DOHH2 (cell line): ENCODE data around the gene KIAA0040.

ENCODE experiments used
- H3F3A ChIP-seq: fragments of 200-600 bp; sonication (generic), shearing (Covaris generic); 2 replicates; pipeline ENCODE4 v1.6.0; 2016; ENCODE audit warnings: antibody characterized with exemption, mild to moderate bottlenecking; ENCODE audit not compliant: control insufficient read depth, insufficient read depth
- H3K27ac ChIP-seq: fragments of 200-600 bp; sonication (generic); 2 replicates; pipeline ENCODE4 v1.5.1; 2014; ENCODE audit warnings: low read depth, mild to moderate bottlenecking, low read length, moderate library complexity
- H3K27me3 ChIP-seq: fragments of 200-600 bp; sonication (generic); 2 replicates; pipeline ENCODE4 v1.6.1; 2014; ENCODE audit warnings: mild to moderate bottlenecking, low read length, mixed read lengths; ENCODE audit not compliant: control insufficient read depth
- H3K36me3 ChIP-seq: fragments of 200-600 bp; sonication (generic); 2 replicates; pipeline ENCODE4 v1.6.1; 2014; ENCODE audit warnings: mild to moderate bottlenecking, low read length, moderate library complexity, mixed read lengths; ENCODE audit not compliant: control insufficient read depth
- H3K4me1 ChIP-seq: fragments of 200-600 bp; sonication (generic); 2 replicates; pipeline ENCODE4 v1.6.1; 2014; ENCODE audit warnings: mild to moderate bottlenecking, low read length, mixed read lengths; ENCODE audit not compliant: control insufficient read depth
- H3K4me2 ChIP-seq: fragments of 200-600 bp; sonication (generic); 2 replicates; pipeline ENCODE4 v1.6.0; 2014; ENCODE audit warnings: mild to moderate bottlenecking, low read length, moderate library complexity
- H3K4me3 ChIP-seq: fragments of 200-600 bp; sonication (generic); 2 replicates; pipeline ENCODE4 v1.5.1; 2014; ENCODE audit warnings: mild to moderate bottlenecking, low read length, mixed read lengths
- H3K79me2 ChIP-seq: fragments of 200-600 bp; sonication (generic); 2 replicates; pipeline ENCODE4 v1.6.1; 2014; ENCODE audit warnings: mild to moderate bottlenecking, low read length, mixed read lengths; ENCODE audit not compliant: control insufficient read depth
- H3K9me2 ChIP-seq: fragments of 200-600 bp; sonication (generic); replicated peaks from 2 replicates; pipeline ENCODE4 v1.6.1; 2014; ENCODE audit warnings: mild to moderate bottlenecking, low read length, mixed read lengths; ENCODE audit not compliant: control insufficient read depth
- H3K9me3 ChIP-seq: fragments of 200-600 bp; sonication (generic); 2 replicates; pipeline ENCODE4 v1.6.1; 2014; ENCODE audit warnings: antibody characterized with exemption, low read length, mixed read lengths; ENCODE audit not compliant: control insufficient read depth, insufficient read depth
- H4K20me1 ChIP-seq: fragments of 200-600 bp; sonication (generic); 2 replicates; pipeline ENCODE4 v1.6.0; 2014; ENCODE audit warnings: low read depth, mild to moderate bottlenecking, antibody characterized with exemption, low read length, moderate library complexity; ENCODE audit not compliant: control insufficient read depth, insufficient read depth
- EZH2phosphoT487 ChIP-seq: fragments of 200-600 bp; sonication (generic); IDR thresholded peaks from 2 replicates; pipeline ENCODE4 v1.6.1; 2017; ENCODE audit warnings: borderline replicate concordance, mild to moderate bottlenecking, antibody characterized with exemption, low read length, moderate library complexity, mixed read lengths
- TF ChIP-seq, protein P1 (sequence below): fragments of 200-600 bp; sonication (generic); IDR thresholded peaks from one replicate; pipeline ENCODE4 v1.5.1; 2014; ENCODE audit warnings: antibody characterized with exemption, mild to moderate bottlenecking, low read depth, low read length; ENCODE audit not compliant: poor library complexity, severe bottlenecking

The KIAA0040 gene

DNA sequence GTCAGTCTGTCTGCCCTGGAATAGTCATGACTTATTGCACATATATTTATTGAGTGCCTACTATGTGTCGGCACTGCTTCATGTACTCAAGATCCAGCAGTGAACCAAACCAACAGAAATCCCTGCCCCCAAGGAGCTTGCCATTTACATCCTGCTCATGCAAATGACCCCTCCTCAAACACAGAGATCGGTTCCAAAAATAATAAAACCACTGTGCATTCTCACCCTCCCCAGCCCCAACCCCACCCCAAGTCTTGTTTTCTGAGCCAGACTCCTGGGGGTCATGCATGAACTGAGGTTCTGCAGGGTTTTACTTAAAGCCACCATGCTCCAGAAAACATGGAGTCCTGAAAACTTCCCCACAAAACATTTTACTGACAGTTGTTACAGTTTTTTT is 61.9 kb downstream of the KIAA0040 start:
- Histone ChIP-seq H3K36me3 (no peaks in the 10 kb centered on the region), H3K27ac (no peak overlapping the region), H3K4me3 (peak overlapping the region; percentile 25; the same call in 1 of the 2 replicates), H4K20me1 (no peaks in the 10 kb centered on the region), H3K9me2 (no peaks in the 10 kb centered on the region), H3K79me2 (no peaks in the 10 kb centered on the region), H3K4me2 (peak overlapping the region; percentile 41), H3K4me1 (peaks cover 16% of the 10 kb centered on the region), H3K27me3 (peaks cover 34% of the 10 kb centered on the region), H3F3A (no peaks in the 10 kb centered on the region), H3K9me3 (no peaks in the 10 kb centered on the region)
- TF ChIP-seq, protein P1, sequence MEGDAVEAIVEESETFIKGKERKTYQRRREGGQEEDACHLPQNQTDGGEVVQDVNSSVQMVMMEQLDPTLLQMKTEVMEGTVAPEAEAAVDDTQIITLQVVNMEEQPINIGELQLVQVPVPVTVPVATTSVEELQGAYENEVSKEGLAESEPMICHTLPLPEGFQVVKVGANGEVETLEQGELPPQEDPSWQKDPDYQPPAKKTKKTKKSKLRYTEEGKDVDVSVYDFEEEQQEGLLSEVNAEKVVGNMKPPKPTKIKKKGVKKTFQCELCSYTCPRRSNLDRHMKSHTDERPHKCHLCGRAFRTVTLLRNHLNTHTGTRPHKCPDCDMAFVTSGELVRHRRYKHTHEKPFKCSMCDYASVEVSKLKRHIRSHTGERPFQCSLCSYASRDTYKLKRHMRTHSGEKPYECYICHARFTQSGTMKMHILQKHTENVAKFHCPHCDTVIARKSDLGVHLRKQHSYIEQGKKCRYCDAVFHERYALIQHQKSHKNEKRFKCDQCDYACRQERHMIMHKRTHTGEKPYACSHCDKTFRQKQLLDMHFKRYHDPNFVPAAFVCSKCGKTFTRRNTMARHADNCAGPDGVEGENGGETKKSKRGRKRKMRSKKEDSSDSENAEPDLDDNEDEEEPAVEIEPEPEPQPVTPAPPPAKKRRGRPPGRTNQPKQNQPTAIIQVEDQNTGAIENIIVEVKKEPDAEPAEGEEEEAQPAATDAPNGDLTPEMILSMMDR, result no peak
- no peak for TF ChIP-seq EZH2phosphoT487

DNA sequence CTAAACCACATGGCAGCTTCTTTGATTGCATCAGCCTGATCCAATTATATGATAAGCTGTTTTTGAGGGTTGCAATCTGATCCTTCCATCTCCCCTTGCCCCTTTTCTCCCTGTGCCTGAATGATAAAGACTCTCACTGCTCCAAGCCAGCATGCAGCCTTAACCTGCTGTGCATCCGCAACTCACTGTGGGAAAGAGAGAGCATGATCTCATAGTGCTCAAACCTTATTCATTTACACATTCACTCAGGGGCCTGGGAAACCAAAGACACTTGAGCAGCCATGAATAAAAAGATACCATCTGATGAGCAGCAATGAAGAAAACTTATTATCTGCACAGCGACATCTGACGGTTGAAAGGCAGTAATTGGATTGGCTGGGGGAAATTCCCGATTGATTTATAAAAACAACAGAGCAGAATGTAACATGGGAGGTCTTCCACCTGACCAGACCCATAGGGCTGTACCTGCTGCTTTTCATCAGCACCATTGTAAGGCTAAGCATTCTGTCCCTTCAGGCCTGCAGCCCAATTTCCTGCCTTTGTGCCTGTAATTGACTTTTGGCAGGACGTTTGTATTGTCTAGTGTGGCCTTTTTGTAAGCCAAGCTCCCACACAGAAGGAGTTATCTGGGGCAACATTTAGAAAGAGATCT is 62.5 kb downstream of the KIAA0040 start:
- Histone ChIP-seq H3K36me3 (no peaks in the 10 kb centered on the region), H3K4me2 (peak overlapping the region; percentile 41), H3K4me3 (peak overlapping the region; percentile 2; the same call in 1 of the 2 replicates), H3K27me3 (peaks cover 29% of the 10 kb centered on the region), H4K20me1 (no peaks in the 10 kb centered on the region), H3F3A (no peaks in the 10 kb centered on the region), H3K79me2 (no peaks in the 10 kb centered on the region), H3K9me3 (no peaks in the 10 kb centered on the region), H3K9me2 (no peaks in the 10 kb centered on the region), H3K4me1 (peaks cover 16% of the 10 kb centered on the region), H3K27ac (no peak overlapping the region)
- TF ChIP-seq, protein P1, result peak; percentile 41
- TF ChIP-seq EZH2phosphoT487, result no peak

DNA sequence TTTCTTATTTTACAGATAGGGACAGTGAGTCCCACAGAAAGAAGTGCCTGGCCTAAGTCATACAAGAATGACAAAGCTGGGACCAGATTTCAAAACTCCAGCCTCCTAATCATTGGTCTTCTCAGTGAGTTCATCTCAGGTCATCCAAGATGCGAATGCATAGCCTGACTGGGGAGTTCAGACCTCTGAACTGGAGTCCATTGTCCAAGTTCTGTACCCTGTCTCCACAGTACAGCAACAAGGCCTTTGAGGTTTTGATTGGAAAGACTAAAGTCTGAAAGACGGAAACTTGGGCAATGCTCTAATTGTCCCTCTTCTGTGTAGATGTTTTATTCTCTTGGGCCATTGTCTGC is 63.0 kb downstream of the KIAA0040 start:
- H3K27me3 ChIP-seq, result peaks cover 27% of the 10 kb centered on the region
- H4K20me1 ChIP-seq, result no peaks in the 10 kb centered on the region
- H3K9me3 ChIP-seq, result no peaks in the 10 kb centered on the region
- H3K27ac ChIP-seq, result no peak overlapping the region
- no peak overlapping the region for H3K4me3 ChIP-seq
- H3F3A ChIP-seq, result no peaks in the 10 kb centered on the region
- H3K4me1 ChIP-seq, result peaks cover 16% of the 10 kb centered on the region
- H3K9me2 ChIP-seq, result no peaks in the 10 kb centered on the region
- TF ChIP-seq, protein P1, result no peak
- no peak for TF ChIP-seq EZH2phosphoT487
- no peaks in the 10 kb centered on the region for H3K36me3 ChIP-seq
- no peak overlapping the region for H3K4me2 ChIP-seq
- H3K79me2 ChIP-seq, result no peaks in the 10 kb centered on the region
